K562 (cell line): ENCODE data around the gene GLDC. TPM values are rescaled to one million over a fixed set of nuclear protein-coding genes. Genes with fewer than 3 reads are reported as not detected.

ENCODE experiments used
- CSDE1 ChIP-seq, 2 experiments: fragments of 450-650 bp; IDR thresholded peaks; 2 replicates each; pipeline ENCODE4 v1.6.1; 2016; ENCODE audit warnings: mild to moderate bottlenecking in 1 of 2
- DACH1 ChIP-seq: fragments of 450-650 bp; IDR thresholded peaks from 2 replicates; pipeline ENCODE4 v1.6.1; 2018; ENCODE audit not compliant: partially characterized antibody
- HDAC6 ChIP-seq: IDR thresholded peaks from 2 replicates; pipeline ENCODE4 v1.6.1; 2012; ENCODE audit warnings: low read depth, mild to moderate bottlenecking, control low read depth, inconsistent platforms, low read length, moderate library complexity
- HDGF ChIP-seq: fragments of 450-650 bp; IDR thresholded peaks from 2 replicates; pipeline ENCODE4 v1.6.1; 2016
- ID3 ChIP-seq, 2 experiments: fragments of 250-450 bp in 1 of 2; fragments of 450-650 bp in 1 of 2; sonication (Bioruptor Pico) in 1 of 2; IDR thresholded peaks; 2 replicates each; pipeline versions ENCODE4 v1.6.1 to v1.8.0; 2016 to 2021; ENCODE audit warnings: mild to moderate bottlenecking in 2 of 2, moderate library complexity in 2 of 2, missing compliant biosample characterization in 1 of 2, missing genetic modification characterization in 1 of 2
- MEF2D ChIP-seq: conservative IDR thresholded peaks from 2 replicates; pipeline ENCODE4 v1.6.1; 2016; ENCODE audit warnings: low read depth, missing genetic modification characterization, missing compliant biosample characterization
- NCOA1 ChIP-seq: fragments of 450-650 bp; IDR thresholded peaks from 2 replicates; pipeline ENCODE4 v1.6.1; 2016; ENCODE audit warnings: low read depth
- SIN3B ChIP-seq: fragments of 450-650 bp; IDR thresholded peaks from 2 replicates; pipeline ENCODE4 v1.6.1; 2017; ENCODE audit warnings: low read depth, mild to moderate bottlenecking, moderate library complexity
- XRCC3 ChIP-seq: fragments of 450-650 bp; IDR thresholded peaks from 2 replicates; pipeline ENCODE4 v1.6.1; 2017; ENCODE audit warnings: mild to moderate bottlenecking, moderate library complexity
- ZNF174 ChIP-seq: fragments of 250-450 bp; sonication (Bioruptor Pico); IDR thresholded peaks from 2 replicates; pipeline ENCODE4 v1.4.0; 2020; ENCODE audit warnings: mild to moderate bottlenecking
- ZNF175 ChIP-seq: fragments of 200-800 bp; sonication (Bioruptor generic); IDR thresholded peaks from 2 replicates; pipeline ENCODE4 v1.6.1; 2016; ENCODE audit warnings: low read depth, mild to moderate bottlenecking, missing genetic modification characterization, missing compliant biosample characterization
- polyA plus RNA-seq, 8 experiments: library from polyadenylated mRNA; depleted of rRNA in 4 of 8; stranded (reverse) in 5 of 8; unstranded in 3 of 8; fragments of >200 nt; fragmentation: Nextera tagmentation in 2 of 8; fragmentation: Illumina TruSeq in 1 of 8; extraction: Ambion mirVana in 2 of 8; extraction: Trizol in 1 of 8; gene quantifications; 2 replicates each; pipeline versions ENCODE4 v1.2.1 to v1.2.3, GENCODE V29; 2011 to 2014; ENCODE audit warnings: inconsistent platforms in 1 of 8, missing spikeins in 1 of 8
- total RNA-seq, 7 experiments: library from RNA; depleted of rRNA in 6 of 7; stranded (reverse); fragments of >200 nt in 6 of 7; fragmentation: Illumina TruSeq in 2 of 7; extraction: Trizol in 2 of 7; gene quantifications; 2 replicates each; pipeline versions ENCODE4 v1.2.1 to v1.2.3, GENCODE V29; 2011 to 2021; ENCODE audit warnings: low replicate concordance in 1 of 7
- TF ChIP-seq, protein P1 (sequence below): fragments of 250-450 bp; sonication (Bioruptor Pico); IDR thresholded peaks from 2 replicates; pipeline ENCODE4 v1.4.0; 2020
- TF ChIP-seq, protein P2 (sequence below): sonication (generic); formaldehyde crosslinking; IDR thresholded peaks from 2 replicates; pipeline ENCODE4 v1.8.0; 2023; ENCODE audit warnings: missing genetic modification reagents, mild to moderate bottlenecking, borderline replicate concordance
- TF ChIP-seq, protein P3 (sequence below): fragments of 250-450 bp; sonication (Bioruptor Pico); IDR thresholded peaks from 2 replicates; pipeline ENCODE4 v1.4.0; 2020; ENCODE audit warnings: mild to moderate bottlenecking, moderate library complexity

GLDC gene
- total and polyA plus RNA-seq, 9 of the 15 experiments (the other 6 are each of a cell fraction or from before 2014, with no cell fraction given): 0.03 to 0.27 (median 0.08) TPM; not detected in 6

DNA sequence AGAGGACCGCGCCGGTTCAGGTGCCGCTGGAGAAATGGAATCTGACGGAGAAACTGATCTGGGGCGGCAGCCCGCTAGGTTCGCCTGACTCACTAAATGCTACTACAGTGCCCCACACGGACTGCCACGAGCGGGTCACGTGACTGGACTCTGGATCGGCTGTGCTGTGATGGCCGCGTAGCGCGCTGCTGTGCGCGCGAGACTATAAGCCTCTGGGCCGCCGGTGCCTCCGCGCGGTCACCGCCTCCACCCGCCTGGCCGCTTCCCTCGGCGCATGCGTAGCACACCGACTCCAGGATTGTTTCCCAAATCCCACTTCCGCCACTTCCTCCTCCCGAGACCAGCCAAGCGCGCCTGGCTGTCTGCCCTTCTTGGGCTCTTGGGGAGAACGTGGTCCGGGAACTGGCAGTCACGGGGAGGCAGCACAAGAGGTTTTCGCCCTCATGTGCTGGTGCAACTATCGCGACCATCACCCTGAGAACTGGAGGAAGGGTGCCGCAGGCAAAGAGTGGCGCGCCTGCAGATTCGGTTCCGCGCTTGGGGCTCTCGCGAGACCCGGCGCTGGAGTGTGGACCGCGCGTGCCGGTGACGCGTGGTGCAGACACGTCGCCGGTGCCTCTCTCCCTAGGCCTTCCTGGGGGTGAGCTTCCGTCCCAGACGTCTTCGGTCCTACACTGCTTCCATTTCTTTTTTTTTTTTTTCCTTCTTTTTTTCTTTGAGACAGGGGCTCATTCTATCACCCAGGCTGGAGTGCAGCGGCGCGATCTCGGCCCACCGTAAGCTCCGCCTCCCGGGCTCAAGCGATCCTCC, 35.8 kb upstream of the GLDC start (continued):
- TF ChIP-seq, protein P1, sequence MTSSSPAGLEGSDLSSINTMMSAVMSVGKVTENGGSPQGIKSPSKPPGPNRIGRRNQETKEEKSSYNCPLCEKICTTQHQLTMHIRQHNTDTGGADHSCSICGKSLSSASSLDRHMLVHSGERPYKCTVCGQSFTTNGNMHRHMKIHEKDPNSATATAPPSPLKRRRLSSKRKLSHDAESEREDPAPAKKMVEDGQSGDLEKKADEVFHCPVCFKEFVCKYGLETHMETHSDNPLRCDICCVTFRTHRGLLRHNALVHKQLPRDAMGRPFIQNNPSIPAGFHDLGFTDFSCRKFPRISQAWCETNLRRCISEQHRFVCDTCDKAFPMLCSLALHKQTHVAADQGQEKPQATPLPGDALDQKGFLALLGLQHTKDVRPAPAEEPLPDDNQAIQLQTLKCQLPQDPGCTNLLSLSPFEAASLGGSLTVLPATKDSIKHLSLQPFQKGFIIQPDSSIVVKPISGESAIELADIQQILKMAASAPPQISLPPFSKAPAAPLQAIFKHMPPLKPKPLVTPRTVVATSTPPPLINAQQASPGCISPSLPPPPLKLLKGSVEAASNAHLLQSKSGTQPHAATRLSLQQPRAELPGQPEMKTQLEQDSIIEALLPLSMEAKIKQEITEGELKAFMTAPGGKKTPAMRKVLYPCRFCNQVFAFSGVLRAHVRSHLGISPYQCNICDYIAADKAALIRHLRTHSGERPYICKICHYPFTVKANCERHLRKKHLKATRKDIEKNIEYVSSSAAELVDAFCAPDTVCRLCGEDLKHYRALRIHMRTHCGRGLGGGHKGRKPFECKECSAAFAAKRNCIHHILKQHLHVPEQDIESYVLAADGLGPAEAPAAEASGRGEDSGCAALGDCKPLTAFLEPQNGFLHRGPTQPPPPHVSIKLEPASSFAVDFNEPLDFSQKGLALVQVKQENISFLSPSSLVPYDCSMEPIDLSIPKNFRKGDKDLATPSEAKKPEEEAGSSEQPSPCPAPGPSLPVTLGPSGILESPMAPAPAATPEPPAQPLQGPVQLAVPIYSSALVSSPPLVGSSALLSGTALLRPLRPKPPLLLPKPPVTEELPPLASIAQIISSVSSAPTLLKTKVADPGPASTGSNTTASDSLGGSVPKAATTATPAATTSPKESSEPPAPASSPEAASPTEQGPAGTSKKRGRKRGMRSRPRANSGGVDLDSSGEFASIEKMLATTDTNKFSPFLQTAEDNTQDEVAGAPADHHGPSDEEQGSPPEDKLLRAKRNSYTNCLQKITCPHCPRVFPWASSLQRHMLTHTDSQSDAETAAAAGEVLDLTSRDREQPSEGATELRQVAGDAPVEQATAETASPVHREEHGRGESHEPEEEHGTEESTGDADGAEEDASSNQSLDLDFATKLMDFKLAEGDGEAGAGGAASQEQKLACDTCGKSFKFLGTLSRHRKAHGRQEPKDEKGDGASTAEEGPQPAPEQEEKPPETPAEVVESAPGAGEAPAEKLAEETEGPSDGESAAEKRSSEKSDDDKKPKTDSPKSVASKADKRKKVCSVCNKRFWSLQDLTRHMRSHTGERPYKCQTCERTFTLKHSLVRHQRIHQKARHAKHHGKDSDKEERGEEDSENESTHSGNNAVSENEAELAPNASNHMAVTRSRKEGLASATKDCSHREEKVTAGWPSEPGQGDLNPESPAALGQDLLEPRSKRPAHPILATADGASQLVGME: no peak
- TF ChIP-seq SIN3B (peak; percentile 72; the same call in 1 of the 2 replicates), XRCC3 (no peak), ZNF174 (no peak), HDAC6 (no peak), ZNF175 (0 out of 2 replicates have a peak, but pooled peaks have one; percentile 25), CSDE1 (IDR thresholded peaks at IDR 0.05) (no peak), DACH1 (no peak), NCOA1 (no peak), MEF2D (tag) (no peak), ID3 (CRISPR knock-in tag; IDR thresholded peaks at IDR 0.05) (no peak), ID3 (tag; IDR thresholded peaks at IDR 0.05) (0 out of 2 replicates have a peak, but pooled peaks have one; percentile 27), HDGF (no peak)
- TF ChIP-seq, protein P2, sequence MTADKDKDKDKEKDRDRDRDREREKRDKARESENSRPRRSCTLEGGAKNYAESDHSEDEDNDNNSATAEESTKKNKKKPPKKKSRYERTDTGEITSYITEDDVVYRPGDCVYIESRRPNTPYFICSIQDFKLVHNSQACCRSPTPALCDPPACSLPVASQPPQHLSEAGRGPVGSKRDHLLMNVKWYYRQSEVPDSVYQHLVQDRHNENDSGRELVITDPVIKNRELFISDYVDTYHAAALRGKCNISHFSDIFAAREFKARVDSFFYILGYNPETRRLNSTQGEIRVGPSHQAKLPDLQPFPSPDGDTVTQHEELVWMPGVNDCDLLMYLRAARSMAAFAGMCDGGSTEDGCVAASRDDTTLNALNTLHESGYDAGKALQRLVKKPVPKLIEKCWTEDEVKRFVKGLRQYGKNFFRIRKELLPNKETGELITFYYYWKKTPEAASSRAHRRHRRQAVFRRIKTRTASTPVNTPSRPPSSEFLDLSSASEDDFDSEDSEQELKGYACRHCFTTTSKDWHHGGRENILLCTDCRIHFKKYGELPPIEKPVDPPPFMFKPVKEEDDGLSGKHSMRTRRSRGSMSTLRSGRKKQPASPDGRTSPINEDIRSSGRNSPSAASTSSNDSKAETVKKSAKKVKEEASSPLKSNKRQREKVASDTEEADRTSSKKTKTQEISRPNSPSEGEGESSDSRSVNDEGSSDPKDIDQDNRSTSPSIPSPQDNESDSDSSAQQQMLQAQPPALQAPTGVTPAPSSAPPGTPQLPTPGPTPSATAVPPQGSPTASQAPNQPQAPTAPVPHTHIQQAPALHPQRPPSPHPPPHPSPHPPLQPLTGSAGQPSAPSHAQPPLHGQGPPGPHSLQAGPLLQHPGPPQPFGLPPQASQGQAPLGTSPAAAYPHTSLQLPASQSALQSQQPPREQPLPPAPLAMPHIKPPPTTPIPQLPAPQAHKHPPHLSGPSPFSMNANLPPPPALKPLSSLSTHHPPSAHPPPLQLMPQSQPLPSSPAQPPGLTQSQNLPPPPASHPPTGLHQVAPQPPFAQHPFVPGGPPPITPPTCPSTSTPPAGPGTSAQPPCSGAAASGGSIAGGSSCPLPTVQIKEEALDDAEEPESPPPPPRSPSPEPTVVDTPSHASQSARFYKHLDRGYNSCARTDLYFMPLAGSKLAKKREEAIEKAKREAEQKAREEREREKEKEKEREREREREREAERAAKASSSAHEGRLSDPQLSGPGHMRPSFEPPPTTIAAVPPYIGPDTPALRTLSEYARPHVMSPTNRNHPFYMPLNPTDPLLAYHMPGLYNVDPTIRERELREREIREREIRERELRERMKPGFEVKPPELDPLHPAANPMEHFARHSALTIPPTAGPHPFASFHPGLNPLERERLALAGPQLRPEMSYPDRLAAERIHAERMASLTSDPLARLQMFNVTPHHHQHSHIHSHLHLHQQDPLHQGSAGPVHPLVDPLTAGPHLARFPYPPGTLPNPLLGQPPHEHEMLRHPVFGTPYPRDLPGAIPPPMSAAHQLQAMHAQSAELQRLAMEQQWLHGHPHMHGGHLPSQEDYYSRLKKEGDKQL (CRISPR knock-in tag): no peak
- TF ChIP-seq, protein P3, sequence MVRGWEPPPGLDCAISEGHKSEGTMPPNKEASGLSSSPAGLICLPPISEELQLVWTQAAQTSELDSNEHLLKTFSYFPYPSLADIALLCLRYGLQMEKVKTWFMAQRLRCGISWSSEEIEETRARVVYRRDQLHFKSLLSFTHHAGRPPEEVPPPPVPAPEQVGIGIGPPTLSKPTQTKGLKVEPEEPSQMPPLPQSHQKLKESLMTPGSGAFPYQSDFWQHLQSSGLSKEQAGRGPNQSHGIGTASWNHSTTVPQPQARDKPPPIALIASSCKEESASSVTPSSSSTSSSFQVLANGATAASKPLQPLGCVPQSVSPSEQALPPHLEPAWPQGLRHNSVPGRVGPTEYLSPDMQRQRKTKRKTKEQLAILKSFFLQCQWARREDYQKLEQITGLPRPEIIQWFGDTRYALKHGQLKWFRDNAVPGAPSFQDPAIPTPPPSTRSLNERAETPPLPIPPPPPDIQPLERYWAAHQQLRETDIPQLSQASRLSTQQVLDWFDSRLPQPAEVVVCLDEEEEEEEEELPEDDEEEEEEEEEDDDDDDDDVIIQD (CRISPR knock-in tag): no peak
